C4-2B (cell line): ENCODE data around the gene GADD45G.

ENCODE experiments used
- H3K27ac ChIP-seq: fragments of 450-650 bp; 2 replicates; pipeline ENCODE4 v1.5.1; 2017
- CTCF ChIP-seq: fragments of 450-650 bp; conservative IDR thresholded peaks from 2 replicates; pipeline ENCODE4 v1.5.1; 2017; ENCODE audit warnings: mild to moderate bottlenecking
- ZFX ChIP-seq: fragments of 450-650 bp; IDR thresholded peaks from 2 replicates; pipeline ENCODE4 v1.6.1; 2017

Gene GADD45G

GRCh38 chr9:89612566-89613278 lies 7.9 kb downstream of the GADD45G start:
- TF ChIP-seq ZFX (no peak), CTCF (no peak)

DNA sequence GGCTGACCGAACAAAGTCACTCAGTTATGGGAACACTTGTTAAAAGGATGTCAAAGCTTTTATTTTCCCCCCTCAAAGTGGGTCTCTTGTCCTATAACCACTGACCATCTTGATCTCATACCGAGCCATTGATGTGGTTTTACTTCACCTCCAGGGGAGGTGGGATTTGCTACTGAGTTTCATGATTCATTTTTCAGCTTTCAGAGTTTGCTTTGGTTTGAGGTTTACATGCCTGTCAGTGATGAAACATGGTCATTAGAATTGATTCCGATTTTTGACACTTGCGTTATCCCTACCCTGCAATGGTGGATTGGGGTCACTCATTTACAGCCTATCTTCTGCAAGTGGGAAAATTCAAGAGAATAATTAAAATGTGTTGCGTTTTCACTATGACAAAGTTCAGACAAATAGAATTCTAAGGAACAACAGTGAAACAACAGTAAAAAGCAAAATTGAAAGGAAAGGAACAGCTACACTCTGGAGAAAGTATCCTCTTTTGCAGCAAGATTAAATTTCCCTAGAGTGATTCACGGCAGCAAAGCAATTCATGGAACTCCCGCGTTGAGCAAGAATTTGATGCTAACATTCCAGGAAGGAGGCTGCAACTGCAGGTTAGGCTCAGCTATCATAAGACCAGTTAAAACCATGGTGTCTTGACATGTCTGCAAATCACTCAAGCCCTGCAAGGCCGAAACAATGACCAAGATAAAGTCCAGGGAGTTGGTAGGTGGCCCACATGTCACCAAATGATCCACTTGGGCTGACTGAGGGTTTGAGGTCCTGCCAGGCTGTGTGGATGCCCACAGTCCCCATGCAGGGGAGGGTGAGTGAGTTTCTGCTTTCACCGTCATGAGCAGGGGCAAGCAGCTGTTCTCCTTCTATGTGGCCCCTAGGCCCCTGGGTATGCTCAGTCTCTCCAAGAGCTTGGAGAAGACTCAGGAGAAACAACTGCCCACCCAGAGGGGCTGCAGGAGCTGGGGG lies 9.4 kb downstream of the GADD45G start:
- no peak overlapping the region for H3K27ac ChIP-seq
- TF ChIP-seq CTCF, result no peak
- TF ChIP-seq ZFX, result no peak

More at GRCh38 chr9:89612566-89613278, 7.9 kb downstream of the GADD45G start:
- no peak overlapping the region for H3K27ac ChIP-seq

- H3K27ac ChIP-seq, result no peak overlapping the region
- TF ChIP-seq ZFX (no peak), CTCF (no peak)
Observed at GRCh38 chr9:89615661-89616060, 10.8 kb downstream of the GADD45G start.

- no peak for TF ChIP-seq ZFX
- TF ChIP-seq CTCF, result no peak
- no peak overlapping the region for H3K27ac ChIP-seq
Observed at GRCh38 chr9:89616411-89616810, 11.6 kb downstream of the GADD45G start.

DNA sequence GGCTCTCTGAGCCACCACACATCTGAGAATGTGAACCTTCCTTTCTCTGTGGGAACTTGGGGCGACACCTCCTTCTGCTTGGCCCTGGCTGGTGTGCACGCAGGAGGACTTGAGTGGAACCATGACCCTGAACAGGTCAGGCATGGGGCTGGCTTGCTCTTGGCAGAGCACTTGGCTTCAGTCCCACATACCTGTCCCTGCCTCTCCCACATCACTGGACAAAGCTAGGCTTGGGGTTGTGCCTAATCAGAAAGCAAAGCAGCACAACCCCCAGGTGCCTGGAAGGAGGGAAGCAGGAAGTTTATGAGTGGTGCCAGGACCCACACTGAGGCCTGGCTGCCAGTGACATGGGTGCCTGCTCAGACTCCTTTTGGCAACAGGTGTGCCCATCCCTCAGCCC lies 13.2 kb downstream of the GADD45G start:
- peak overlapping the region; percentile 68 for H3K27ac ChIP-seq
- TF ChIP-seq CTCF (no peak), ZFX (no peak)

DNA sequence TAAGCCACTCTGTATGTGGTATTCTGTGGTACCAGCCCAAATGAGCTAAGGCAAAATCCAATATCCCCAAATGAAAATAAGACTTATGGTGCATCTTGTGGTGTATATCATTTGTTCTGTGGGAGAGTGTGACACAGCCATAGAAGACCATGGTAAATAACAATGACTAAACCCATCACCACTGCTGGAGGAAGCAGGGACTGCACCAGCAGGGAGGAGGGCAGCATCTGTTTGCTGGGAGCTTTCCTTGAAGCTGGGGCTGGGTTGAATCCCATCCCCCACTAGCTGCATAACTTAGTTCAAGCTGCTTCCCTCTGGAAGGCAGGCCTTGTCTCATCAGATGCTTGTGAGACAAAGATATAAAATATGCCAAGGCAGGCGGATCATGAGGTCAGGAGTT lies 14.2 kb downstream of the GADD45G start:
- TF ChIP-seq CTCF (no peak), ZFX (no peak)

More for the DNA sequence above, 14.2 kb downstream of the GADD45G start:
- peak overlapping the region; percentile 68; the same call in 1 of the 2 replicates for H3K27ac ChIP-seq
